Measurements from ENCODE around the gene DTNBP1. TPM values are rescaled to one million over a fixed set of nuclear protein-coding genes. Genes with fewer than 3 reads are reported as not detected.

The DTNBP1 gene
- polyA plus RNA-seq, 1 experiment = 19.1 TPM

- TF ChIP-seq, protein P1, sequence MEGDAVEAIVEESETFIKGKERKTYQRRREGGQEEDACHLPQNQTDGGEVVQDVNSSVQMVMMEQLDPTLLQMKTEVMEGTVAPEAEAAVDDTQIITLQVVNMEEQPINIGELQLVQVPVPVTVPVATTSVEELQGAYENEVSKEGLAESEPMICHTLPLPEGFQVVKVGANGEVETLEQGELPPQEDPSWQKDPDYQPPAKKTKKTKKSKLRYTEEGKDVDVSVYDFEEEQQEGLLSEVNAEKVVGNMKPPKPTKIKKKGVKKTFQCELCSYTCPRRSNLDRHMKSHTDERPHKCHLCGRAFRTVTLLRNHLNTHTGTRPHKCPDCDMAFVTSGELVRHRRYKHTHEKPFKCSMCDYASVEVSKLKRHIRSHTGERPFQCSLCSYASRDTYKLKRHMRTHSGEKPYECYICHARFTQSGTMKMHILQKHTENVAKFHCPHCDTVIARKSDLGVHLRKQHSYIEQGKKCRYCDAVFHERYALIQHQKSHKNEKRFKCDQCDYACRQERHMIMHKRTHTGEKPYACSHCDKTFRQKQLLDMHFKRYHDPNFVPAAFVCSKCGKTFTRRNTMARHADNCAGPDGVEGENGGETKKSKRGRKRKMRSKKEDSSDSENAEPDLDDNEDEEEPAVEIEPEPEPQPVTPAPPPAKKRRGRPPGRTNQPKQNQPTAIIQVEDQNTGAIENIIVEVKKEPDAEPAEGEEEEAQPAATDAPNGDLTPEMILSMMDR (IDR thresholded peaks at IDR 0.05; ENCODE audit: insufficient read depth, low read depth, low read length) = no peak
- POLR2A ChIA-PET = no interaction called here
- peaks cover 14% of the 10 kb centered on the region for H3K36me3 ChIP-seq (ENCODE audit: control insufficient read depth, insufficient read depth, low read length)
- H3K4me3 ChIP-seq (ENCODE audit: low read depth, low read length) = no peak overlapping the region
- CTCF ChIA-PET = interaction anchor here (1.2 kb wide), 1 partner anchor 123 kb away, joined by 4 read pairs; no protein-coding TSS in a partner anchor
- no peaks in the 10 kb centered on the region for H3K27me3 ChIP-seq (ENCODE audit: control insufficient read depth, insufficient read depth, low read length)
- DNase-seq (ENCODE audit: low read depth) = no peak
Measured at GRCh38 chr6:15500078-15500740, 162.6 kb downstream of the DTNBP1 start.

GRCh38 chr6:15499591-15499990 lies 163.2 kb downstream of the DTNBP1 start:
- H3K4me3 ChIP-seq (ENCODE audit: low read depth, low read length) = no peak overlapping the region
- TF ChIP-seq, protein P1 (IDR thresholded peaks at IDR 0.05; ENCODE audit: insufficient read depth, low read depth, low read length) = no peak
- peaks cover 16% of the 10 kb centered on the region for H3K36me3 ChIP-seq (ENCODE audit: control insufficient read depth, insufficient read depth, low read length)
- ChIA-PET CTCF (interaction anchor here (1.2 kb wide), 1 partner anchor 123 kb away, joined by 4 read pairs; no protein-coding TSS in a partner anchor), POLR2A (no interaction called here)
- no peaks in the 10 kb centered on the region for H3K27me3 ChIP-seq (ENCODE audit: control insufficient read depth, insufficient read depth, low read length)
- DNase-seq (ENCODE audit: low read depth) = no peak

DNA sequence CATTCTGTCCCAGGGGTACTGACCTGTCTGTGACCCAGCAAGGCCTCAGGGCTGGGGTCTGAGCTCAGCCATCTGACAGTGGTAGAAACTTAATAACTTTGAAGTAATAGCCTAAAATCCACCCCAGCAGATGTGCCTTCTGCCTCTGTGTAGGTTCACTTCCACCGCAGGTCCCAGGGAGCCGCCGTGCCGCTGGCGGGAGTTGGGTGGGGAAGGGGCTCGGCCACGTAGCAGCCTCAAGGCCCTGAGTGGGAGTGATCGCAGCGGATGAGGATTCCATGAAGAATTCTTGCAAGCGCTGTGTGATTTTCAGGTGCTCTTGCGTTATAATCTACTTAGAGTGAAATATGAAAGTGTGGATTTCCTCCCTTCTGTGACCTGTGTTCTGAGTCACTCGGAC lies 163.7 kb downstream of the DTNBP1 start:
- H3K27me3 ChIP-seq (ENCODE audit: control insufficient read depth, insufficient read depth, low read length) = no peaks in the 10 kb centered on the region
- ChIA-PET CTCF (no interaction called here), POLR2A (no interaction called here)
- H3K4me3 ChIP-seq (ENCODE audit: low read depth, low read length) = no peak overlapping the region
- TF ChIP-seq, protein P1 (IDR thresholded peaks at IDR 0.05; ENCODE audit: insufficient read depth, low read depth, low read length) = no peak
- DNase-seq (ENCODE audit: low read depth) = no peak
- peaks cover 16% of the 10 kb centered on the region for H3K36me3 ChIP-seq (ENCODE audit: control insufficient read depth, insufficient read depth, low read length)

GRCh38 chr6:15498640-15499039 lies 164.2 kb downstream of the DTNBP1 start:
- TF ChIP-seq, protein P1 (IDR thresholded peaks at IDR 0.05; ENCODE audit: insufficient read depth, low read depth, low read length) = no peak

DNA sequence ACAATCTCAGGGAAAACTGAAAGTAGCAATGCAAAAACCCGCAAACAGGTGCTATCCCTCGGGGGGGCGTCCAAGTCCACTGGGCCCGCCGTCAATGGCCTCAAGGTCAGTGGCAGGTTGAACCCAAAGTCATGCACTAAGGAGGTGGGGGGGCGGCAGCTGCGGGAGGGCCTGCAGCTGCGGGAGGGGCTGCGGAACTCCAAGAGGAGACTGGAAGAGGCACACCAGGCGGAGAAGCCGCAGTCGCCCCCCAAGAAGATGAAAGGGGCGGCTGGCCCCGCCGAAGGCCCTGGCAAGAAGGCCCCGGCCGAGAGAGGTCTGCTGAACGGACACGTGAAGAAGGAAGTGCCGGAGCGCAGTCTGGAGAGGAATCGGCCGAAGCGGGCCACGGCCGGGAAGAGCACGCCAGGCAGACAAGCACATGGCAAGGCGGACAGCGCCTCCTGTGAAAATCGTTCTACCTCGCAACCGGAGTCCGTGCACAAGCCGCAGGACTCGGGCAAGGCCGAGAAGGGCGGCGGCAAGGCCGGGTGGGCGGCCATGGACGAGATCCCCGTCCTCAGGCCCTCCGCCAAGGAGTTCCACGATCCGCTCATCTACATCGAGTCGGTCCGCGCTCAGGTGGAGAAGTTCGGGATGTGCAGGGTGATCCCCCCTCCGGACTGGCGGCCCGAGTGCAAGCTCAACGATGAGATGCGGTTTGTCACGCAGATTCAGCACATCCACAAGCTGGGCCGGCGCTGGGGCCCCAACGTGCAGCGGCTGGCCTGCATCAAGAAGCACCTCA lies 166.3 kb downstream of the DTNBP1 start:
- CTCF ChIA-PET = interaction anchor here (1.0 kb wide), 1 partner anchor 126 kb away, joined by 3 read pairs; no protein-coding TSS in a partner anchor
- TF ChIP-seq, protein P1 (IDR thresholded peaks at IDR 0.05; ENCODE audit: insufficient read depth, low read depth, low read length) = no peak
- Histone ChIP-seq H3K36me3 (ENCODE audit: control insufficient read depth, insufficient read depth, low read length) (peaks cover 16% of the 10 kb centered on the region), H3K27me3 (ENCODE audit: control insufficient read depth, insufficient read depth, low read length) (no peaks in the 10 kb centered on the region), H3K4me3 (ENCODE audit: low read depth, low read length) (no peak overlapping the region)
- DNase-seq (ENCODE audit: low read depth) = no peak
- POLR2A ChIA-PET = no interaction called here

More at GRCh38 chr6:15498640-15499039, 164.2 kb downstream of the DTNBP1 start:
- ChIA-PET POLR2A (no interaction called here), CTCF (no interaction called here)
- no peak for DNase-seq (ENCODE audit: low read depth)
- Histone ChIP-seq H3K36me3 (ENCODE audit: control insufficient read depth, insufficient read depth, low read length) (peaks cover 16% of the 10 kb centered on the region), H3K4me3 (ENCODE audit: low read depth, low read length) (no peak overlapping the region), H3K27me3 (ENCODE audit: control insufficient read depth, insufficient read depth, low read length) (no peaks in the 10 kb centered on the region)

Measured in BJ (cell line).